Effector CD4-positive, alpha-beta T cell (primary cell): ENCODE data around the gene CUEDC2.
"Not testable (repeated sequence)": the region's sequence is repeated elsewhere in the genome, so short reads cannot be mapped to it uniquely, and the experiment has no call there.

Experiments used
- DNase-seq: peaks from one replicate; pipeline ENCODE4 v3.0.0-alpha.2; 2020

CUEDC2 gene

GRCh38 chr10:102454662-102455487 lies 22.5 kb upstream of the CUEDC2 start:
- not testable (repeated sequence) for DNase-seq

- no peak for DNase-seq
Observed at GRCh38 chr10:102453502-102453901, 21.1 kb upstream of the CUEDC2 start.

GRCh38 chr10:102452672-102453340 lies 20.4 kb upstream of the CUEDC2 start:
- no peak for DNase-seq

- no peak for DNase-seq
Observed at GRCh38 chr10:102451105-102451969, 19.0 kb upstream of the CUEDC2 start, which contains the start of gene C10orf95. TSS of gene C10orf95 (minus strand) at chr10:102451543. CDS start at chr10:102451093, 450 bp downstream.

- peak; percentile 81 for DNase-seq
Observed at GRCh38 chr10:102450374-102451104, 18.2 kb upstream of the CUEDC2 start.

GRCh38 chr10:102450124-102450373 lies 17.7 kb upstream of the CUEDC2 start:
- DNase-seq, result no peak

GRCh38 chr10:102449321-102450123 lies 17.1 kb upstream of the CUEDC2 start:
- DNase-seq, result peak; percentile 78

- no peak for DNase-seq
Observed at GRCh38 chr10:102444851-102445250, 12.5 kb upstream of the CUEDC2 start.

- no peak for DNase-seq
Observed at GRCh38 chr10:102438374-102438773, 6.0 kb upstream of the CUEDC2 start.

GRCh38 chr10:102437515-102437914 lies 5.1 kb upstream of the CUEDC2 start:
- no peak for DNase-seq

- DNase-seq, result no peak
Observed at GRCh38 chr10:102436312-102436711, 3.9 kb upstream of the CUEDC2 start.

GRCh38 chr10:102435529-102436233 lies 3.3 kb upstream of the CUEDC2 start:
- no peak for DNase-seq

- DNase-seq, result no peak
Observed at GRCh38 chr10:102435133-102435497, 2.7 kb upstream of the CUEDC2 start.

- no peak for DNase-seq
Observed at GRCh38 chr10:102434394-102435132, 2.2 kb upstream of the CUEDC2 start.

GRCh38 chr10:102433619-102434046 lies 1.3 kb upstream of the CUEDC2 start:
- no peak for DNase-seq

GRCh38 chr10:102431452-102432124 lies 786 bp downstream of the CUEDC2 start:
- no peak for DNase-seq

GRCh38 chr10:102429468-102429867 lies 2.9 kb downstream of the CUEDC2 start:
- no peak for DNase-seq

GRCh38 chr10:102426803-102427287 lies 5.5 kb downstream of the CUEDC2 start:
- no peak for DNase-seq

GRCh38 chr10:102425444-102425843 lies 6.9 kb downstream of the CUEDC2 start:
- DNase-seq, result no peak

GRCh38 chr10:102424916-102425315 lies 7.5 kb downstream of the CUEDC2 start:
- DNase-seq, result no peak
